Kasumi-1 (cell line): Measurements from ENCODE around the gene FURIN.
"Not testable (repeated sequence)": the region's sequence is repeated elsewhere in the genome, so short reads cannot be mapped to it uniquely, and the experiment has no call there.

Source experiments
- DNase-seq, 2 experiments: peaks; one replicate each; lab custom pipeline; 2025; lab: John Stamatoyannopoulos, UW

Gene FURIN

DNA sequence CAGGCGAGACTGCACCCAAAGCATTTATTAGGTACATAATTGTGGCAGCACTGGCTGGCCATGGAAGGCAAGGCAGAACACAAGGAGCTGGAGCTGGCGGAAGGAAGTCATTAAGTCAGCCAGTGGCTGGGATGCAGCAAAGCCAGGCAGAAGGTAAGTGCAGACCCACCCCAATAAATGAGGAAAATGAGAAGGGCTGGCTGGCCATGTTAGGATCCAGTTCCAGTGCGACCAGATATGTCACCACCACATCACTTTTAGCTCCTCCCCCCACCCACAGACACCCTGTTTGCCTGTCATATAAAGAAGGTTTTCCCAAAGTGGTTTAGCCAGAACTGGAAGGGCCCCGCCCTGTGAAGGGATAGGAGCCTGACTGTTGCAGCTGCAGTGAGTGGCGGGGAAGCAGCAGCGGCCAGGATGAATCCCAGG, at the start of gene FURIN:
TSS of gene FURIN (plus strand) at position 328 of the 429 bp plus-strand sequence. CDS start 7,153 bp downstream, outside the sequence.
- DNase-seq: no peak

DNA sequence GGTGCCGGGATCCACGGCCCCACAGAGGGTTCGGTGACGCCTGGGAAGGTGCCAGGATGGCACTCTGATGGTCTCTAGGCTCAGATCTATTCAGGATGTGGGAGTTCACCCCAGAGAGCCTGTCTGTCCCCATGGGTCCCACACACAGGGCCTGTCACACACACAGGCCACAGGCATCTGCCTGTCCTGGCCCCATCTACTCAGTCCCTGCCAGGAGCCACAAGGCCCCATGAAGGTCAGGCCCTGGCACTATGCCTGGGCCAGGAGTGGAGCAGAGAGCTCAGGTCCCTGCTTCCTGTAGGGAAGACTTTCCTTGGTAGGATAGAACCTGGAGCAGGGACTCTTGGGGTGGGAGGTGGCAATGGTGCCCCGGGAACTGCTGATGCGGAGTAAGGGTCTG, 49.0 kb upstream of the FURIN start:
- DNase-seq: peak in 1 of 2 experiments; percentile 14

DNA sequence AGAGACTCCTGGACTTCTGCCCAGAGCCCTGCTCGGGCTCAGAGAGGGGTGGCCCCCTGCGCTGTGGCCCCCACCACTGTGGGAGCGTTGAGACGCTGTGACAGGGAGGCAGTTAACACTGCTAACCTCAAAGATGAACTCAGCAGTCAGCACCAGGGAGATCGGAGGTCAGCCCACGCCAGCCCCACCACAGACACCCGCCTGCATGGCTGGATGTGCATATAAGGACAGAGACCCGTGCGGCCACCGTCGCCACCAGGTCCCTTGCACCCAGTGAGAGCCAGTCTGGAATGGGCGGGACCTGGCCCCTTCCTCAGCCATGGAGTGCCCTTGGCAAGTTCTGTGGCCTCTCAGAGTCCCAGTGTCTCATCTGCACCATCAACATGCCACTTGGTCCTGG, 48.5 kb upstream of the FURIN start:
- no peak for DNase-seq

DNA sequence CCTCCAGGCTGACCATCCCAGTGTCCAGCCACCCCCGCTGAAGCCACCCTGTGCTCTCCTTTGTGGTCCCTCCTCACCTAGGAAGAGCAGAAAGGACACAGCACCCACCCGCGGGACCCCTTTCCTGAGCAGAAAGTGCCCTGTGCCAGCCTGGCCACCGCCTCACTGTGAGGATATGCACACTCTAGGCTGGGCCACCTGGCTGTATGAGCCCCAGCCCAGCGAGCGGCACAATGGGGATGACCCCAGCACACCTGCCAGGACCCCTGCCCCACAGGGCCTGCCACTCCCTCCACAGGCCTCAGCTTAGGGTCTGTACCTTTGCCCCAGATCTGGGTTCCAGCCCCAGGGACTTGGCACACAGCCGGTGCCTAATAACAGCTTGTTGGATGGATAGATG, 47.9 kb upstream of the FURIN start:
- DNase-seq: no peak

DNA sequence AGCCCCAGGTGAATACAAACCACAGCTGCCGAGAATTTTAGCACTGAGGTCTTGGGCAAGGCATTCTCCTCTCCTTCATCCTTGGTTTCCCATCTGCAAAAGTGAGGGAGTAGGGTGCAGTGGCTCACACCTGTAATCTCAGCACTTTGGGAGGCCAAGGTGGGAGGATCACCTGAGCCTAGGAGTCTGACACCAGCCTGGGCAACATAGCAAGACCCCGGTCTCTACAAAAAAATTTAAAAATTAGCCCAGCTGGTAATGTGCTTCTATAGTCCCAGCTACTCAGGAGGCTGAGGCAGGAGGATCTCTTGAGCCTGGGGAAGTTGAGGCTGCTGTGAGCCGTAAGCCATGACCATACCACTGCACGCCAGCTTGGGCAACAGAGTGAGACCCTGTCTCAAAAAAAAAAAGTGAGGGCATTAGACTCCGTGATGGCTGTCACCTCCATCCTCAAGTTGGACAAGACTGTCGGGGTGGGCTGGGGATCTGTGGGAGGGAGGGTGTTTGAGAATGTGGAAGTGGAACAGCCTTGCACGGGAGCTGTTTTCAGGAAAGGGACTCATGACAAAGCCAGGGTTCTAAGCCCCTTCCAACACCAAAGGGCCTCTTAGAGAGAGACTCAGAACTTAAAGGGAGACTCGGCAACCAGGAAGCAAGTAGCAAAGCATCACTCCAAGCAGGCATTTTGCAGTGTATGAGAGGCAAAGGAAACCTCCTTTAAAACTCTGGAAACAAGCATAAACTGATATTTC, 46.0 kb upstream of the FURIN start:
- peak in 1 of 2 experiments; percentile 36 for DNase-seq

DNA sequence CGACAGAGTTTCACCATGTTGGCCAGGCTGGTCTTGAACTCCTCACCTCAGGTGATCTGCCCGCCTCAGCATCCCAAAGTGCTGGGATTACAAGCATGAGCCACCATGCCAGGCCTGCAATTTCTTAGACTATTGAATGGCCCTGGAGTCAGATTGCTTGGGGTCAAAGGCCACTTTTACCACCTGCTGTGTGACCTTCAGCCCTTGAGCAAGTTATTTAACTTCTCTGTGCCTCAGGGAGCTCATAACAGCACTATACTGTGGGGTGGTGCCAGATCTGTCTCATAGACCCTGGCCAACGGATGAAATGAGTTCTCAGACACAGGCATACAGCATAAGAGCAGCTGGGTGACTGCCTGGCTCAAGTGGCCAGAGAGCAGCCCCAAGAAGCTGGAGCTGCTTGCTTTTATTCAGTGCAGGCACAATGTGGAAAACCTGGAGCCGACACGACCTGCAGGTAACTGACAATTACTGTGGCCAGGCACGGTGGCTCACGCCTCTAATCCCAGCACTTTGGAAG, 44.9 kb upstream of the FURIN start:
- no peak for DNase-seq

DNA sequence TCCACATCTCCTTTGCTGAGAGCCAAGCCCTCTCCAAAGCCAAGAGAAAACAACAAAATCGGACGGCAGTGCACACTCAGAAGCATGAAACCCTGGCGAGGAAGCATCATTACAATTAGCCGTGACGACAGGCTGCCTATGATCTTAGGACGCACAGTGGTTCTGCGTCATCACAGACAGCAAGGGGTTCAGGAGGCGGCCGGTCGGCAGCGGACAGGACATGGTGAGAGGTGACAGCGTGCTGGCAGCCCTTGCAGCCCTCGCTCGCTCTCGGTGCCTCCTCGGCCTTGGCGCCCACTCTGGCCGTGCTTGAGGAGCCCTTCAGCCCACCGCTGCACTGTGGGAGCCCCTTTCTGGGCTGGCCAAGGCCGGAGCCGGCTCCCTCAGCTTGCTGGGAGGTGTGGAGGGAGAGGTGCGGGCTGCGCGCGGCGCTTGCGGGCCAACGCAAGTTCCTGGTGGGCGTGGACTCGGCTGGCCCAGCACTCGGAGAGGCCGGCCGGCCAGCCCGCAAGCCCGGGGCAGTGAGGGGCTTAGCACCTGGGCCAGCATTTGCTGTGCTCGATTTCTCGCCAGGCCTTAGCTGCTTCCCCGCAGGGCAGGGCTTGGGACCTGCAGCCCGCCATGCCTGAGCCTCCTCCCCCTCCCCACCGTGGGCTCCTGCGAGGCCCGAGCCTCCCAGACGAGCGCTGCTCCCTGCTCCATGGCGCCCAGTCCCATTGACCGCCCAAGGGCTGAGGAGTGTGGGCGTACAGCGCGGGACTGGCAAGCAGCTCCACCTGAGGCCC, 43.1 kb upstream of the FURIN start:
- not testable (repeated sequence) for DNase-seq

DNA sequence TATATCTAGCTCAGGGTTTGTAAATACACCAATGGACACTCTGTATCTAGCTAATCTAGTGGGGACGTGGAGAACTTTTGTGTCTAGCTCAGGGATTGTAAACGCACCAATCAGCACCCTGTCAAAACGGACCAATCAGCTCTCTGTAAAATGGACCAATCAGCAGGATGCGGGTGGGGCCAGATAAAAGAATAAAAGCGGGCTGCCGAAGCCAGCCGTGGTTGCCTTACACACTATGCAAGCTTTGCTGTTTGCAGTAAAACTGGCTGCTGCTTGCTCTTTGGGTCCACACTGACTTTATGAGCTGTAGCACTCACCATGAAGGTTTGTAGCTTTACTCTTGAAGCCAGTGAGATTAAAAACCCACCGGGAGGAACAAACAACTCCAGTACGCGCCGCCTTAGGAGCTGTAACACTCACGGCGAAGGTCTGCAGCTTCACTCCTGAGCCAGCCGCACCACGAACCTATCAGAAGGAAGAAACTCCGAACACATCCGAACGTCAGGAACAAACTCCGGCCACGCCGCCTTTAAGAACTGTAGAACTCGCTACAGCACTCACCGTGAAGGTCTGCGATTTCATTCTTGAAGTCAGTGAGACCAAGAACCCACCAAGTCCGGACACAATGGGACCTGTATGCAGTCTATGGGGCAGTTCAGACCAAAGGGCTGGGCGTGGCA, 42.0 kb upstream of the FURIN start:
- DNase-seq: not testable (repeated sequence)

DNA sequence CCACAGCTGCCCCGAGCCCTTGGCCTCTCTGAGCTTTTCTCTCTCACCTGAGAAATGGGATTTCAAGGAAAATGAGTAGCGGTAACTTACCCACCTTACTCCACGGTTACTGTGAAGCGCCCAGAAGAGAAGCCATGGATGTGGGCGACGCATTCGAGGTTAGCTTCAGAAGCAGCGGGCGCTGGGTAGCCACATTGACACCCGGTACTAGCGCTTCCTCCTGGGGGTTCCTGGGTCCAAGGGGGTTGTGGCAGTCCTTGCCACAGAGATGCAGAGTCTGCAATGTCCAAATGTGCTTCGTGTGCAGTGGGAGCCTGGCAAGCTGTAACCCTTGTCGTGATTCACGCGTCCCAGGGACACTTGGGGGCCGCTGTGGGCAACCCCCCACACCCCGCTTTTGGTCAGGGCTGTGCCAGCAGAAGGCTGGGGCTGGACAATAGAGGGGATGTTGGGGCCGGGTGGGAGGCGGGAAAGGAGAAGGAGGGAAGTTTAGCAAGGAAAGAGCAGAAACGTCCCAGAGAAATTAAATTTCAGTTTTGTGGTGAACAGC, 41.4 kb upstream of the FURIN start:
- DNase-seq: no peak

DNA sequence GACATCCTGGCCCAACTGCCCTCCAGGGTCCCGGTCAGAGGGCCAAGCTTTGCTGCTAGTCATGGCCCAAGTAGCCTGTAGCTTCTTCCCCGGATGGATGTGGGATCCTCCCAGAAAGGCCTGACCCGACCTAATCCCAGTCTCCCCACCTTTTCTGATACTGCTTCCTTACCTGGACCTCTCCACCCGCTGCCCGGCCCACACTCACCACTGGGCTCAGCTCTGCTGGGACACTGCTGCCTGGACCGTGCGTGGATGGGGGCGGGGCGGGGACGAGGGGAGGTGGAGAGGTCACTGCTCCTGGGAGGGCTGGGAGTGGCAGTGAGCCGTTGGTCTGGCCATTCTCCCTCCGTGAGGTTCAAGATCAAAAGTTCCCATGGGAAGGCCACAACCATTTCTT, 40.3 kb upstream of the FURIN start:
- DNase-seq: no peak

DNA sequence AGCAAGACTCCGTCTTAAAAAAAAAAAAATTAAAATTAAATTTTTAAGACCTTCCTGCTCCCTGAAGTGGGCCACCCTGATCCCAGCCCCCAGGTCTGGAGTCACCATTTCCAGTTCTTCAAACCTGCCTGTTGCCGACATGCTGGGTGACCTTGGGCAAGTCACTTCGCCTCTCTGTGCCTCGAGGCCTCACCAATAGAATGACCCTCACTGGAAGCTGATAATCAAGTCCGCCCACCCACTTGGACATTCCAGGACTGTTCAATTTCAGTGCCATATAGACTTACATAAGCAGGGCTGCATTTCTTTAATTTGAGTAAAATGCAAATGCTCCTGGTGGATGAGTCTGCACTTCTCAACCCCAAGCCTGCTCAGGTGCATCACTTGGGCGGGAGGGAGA, 39.3 kb upstream of the FURIN start:
- no peak for DNase-seq

DNA sequence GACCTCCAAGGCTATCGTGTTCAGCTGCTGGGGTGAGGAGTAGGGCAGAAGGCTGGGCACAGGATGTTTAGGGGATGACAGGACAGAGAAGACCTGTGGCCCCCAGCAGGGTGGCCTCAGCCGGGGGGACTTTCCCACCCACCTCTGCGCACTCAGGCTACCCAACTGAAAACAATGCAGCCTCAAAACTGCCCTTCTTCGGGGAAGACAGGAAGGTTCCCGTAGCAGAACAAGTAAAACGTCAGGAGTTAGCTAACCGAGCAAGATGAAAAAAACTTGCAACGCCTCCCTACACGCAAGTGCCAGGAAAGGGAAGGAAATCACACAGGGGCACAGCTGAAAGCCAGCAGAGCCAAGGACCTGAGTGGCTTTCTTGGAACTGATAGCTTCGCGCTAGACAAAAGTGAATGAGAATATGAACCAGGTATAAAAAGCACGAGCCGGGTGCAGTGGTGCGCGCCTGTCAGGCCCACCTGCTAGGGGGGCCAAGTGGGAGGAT, 38.4 kb upstream of the FURIN start:
- DNase-seq: peak; percentile 73

DNA sequence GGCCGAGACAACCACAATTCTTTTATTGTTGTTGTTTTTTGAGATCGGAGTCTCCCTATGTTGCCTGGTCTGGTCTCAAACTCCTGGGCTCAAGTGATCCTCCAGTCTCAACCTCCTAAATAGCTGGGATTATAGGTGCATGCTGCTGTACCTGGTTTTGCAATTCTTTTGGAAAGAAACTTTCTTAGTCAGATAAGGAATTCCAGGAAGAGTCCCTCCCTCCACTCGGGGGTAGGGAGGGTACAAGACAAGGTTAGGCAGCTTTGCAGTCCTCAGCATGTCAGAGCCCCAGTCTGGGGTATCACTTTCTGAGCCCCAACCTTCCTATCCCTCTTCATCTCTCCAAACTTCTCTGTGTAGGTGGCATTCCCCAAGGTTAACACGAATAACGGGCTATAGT, 33.8 kb upstream of the FURIN start:
- no peak for DNase-seq

DNA sequence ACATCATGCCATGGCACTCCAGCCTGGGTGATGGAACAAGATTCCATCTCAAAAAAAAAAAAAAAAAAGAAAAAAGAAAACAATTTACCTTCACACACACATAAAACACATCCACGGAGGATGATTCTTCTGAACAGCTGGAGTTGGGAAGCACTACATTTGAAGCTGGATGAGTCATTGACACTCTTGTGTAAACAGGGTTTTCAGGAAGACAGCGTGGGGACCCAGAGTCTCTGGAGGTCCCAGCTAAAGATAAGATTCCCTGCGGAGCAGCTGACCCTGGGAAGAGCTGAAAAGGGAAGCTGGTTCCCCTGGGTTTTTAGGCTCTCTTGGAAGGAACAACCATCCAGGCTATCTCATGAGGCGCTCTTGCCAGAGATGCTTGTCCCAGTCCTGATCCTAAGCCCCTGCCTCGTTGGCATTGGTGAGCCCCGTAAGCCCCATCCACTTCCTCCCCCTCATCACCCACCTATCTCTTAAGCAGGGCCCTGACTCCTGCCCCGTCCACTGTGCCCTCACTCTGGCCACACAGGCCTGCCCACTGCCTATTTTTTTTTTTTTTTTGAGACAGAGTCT, 32.0 kb upstream of the FURIN start:
- peak in 1 of 2 experiments; percentile 22 for DNase-seq

DNA sequence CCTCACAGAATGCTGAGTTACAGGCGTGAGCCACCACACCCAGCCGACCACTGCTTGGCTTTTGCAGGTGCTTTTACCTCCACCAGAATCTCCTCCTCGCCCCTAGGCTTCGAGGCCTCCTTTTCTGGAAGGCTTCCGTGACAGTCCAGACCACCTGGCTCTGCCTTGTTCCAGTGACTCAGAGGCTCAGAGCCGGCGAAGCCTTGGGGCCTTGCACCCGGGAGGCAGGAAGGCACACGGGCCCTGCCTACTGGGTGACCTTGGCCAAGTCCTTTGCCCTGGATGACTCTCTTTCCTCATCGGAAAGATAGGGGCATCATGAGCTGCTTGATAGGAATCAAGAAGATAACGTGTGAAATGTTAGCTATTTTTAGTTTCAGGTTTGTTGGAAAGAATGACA, 31.3 kb upstream of the FURIN start:
- DNase-seq: no peak

DNA sequence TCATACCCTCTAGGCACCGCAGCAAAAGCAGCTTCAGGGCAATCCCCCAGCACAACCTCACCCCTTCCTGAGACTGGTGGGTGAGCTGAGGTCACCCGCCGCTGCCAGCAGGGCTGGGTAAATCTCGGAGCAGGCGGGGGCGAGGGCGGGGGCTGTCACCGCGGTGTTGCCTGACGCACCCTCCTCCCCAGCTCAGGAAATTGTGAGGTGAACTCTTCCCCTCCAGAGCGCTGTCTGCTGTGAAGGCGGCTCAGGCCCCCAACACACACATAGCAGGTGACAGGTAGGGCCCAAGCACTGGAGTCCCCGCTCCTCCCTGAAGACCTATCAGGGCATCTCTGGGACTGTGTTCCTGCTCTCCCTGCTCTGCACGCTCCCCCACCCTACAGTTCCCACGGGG, 30.2 kb upstream of the FURIN start:
- DNase-seq: peak in 1 of 2 experiments; percentile 18

DNA sequence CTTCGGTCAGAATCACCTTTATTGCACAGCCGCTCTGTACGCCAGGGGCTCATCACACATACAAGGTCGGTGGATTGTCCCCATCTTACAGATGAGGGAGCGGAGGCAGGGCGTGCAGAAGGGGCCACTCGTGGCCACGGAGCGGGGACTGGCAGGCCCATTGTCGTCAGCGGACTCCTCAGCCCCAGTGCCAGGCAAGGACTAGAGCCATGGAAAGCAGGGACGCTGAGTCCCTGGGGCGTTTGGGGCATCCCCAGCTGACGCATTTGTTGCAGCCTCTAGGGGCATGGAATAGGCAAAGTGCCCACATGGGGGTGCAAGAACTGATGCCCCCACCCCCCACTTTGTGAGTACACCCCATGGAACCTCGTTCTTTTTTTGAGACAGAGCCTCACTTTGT, 29.8 kb upstream of the FURIN start:
- no peak for DNase-seq

DNA sequence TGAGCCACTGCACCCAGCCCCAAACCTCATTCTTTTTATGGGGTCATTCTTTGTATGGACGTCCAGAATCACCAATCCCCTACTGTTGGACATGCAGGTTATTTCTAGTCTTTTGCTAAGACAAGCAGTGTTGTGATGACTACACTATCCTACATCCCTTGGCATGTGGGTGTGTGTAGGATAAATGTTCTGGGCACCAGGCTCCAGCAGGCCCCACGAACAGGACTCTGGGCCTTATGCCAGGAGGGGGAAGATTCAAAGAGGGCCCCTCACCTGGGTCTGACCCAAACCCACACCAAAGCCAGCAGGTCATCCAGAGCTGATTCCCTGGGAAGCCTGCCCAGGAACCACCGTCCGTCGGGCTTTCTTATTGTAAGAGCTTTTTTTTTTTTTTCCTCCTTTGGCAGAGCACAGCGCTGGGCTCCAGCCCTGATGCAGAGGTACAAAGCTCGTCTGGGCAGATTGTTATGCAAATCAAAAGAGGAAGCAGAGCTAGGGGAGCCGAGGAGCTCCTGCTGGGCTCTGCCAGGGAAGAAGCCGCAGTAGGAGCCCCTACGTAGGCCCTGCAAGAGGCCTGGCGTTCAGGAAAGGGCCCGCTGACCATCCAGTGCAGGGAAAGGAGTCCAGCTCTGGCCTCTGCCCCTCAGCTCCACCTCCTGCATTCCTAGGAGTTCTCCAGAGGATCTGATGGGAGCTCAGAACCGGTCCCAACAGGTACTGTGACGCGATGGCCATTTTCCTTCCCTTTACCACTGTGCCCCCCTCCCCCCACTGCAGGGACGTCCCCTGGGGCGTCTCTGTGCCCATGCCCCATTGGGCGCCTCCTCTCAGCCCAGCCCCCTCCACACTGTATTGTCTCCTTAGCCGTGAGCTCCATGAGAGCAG, 29.0 kb upstream of the FURIN start:
- DNase-seq: peak; percentile 92 to 93

DNA sequence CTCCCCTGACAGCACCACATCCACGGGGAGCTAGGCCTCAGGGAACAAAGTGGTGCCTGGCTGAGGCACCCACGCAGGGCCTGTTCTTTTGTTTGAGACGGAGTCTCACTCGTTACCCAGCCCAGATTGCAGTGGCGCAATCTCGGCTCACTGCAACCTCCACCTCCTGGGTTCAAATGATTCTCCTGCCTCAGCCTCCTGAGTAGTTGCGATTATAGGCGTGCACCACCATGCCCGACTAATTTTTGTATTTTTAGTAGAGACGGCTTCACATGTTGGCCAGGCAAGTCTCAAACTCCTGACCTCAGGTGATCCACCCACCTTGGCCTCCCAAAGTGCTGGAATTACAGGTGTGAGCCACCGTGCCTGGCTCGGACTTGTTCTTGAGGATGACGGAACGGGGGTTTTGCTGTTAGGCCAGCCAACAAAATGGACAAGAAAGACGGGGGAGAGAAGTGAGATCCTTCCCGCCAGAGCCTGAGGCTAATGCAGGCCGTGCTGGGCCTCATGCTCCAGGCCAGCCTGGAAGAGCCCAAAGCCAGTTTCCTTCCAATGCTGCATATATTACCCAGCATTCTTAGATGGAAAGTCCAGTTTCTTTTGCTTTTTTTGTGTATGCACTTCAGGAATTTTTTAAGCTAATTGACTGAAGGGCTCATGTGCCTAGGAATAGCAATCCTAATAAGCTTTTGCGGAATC, 28.1 kb upstream of the FURIN start:
- no peak for DNase-seq

DNA sequence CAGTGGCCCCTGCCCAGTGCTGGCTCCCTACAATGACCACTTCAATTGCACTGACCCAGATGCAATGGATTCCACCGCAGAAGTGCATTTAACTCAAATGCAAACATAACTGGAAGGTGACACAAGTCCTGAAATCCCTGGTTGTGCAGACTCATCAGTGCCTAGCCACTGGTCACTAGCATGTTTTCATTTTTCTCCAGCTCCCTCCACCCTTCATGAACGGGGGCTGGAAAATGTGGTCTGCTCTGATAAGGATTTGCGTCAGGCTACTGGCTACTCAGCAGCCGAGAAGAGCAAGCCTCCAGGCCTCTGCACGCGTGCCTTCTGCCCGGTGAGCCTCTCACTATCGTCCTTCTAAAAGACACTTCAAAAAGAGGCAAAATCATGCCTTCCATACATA, 27.4 kb upstream of the FURIN start:
- DNase-seq: no peak
